Uterus (tissue), 4 donors: ENCODE measurements around the gene DDX21. TPM values are rescaled to one million over a fixed set of nuclear protein-coding genes. Genes with fewer than 3 reads are reported as not detected.

Experiments
- DNase-seq, 2 donors: peaks; one replicate each; pipeline ENCODE4 v3.0.0-alpha.2; 2019 to 2020
- H3K27ac ChIP-seq, 2 donors: fragments of 200-600 bp; sonication (generic); 1 replicate in 1 of 2; 2 replicates in 1 of 2; pipeline ENCODE4 v1.5.1; 2016 to 2018
- H3K27me3 ChIP-seq, 2 donors: fragments of 200-600 bp; sonication (generic); one replicate each; pipeline ENCODE4 v1.5.1; 2018 to 2019; ENCODE audit warnings: control low read depth in 1 of 2
- H3K36me3 ChIP-seq, 2 donors: fragments of 200-600 bp; sonication (generic); one replicate each; pipeline ENCODE4 v1.5.1; 2019; ENCODE audit warnings: control low read depth in 1 of 2
- H3K4me1 ChIP-seq, 2 donors: fragments of 200-600 bp; sonication (generic); one replicate each; pipeline ENCODE4 v1.5.1; 2018 to 2019; ENCODE audit warnings: control low read depth in 1 of 2
- H3K4me3 ChIP-seq, 2 donors: fragments of 200-600 bp; sonication (generic); 1 replicate in 1 of 2; 2 replicates in 1 of 2; pipeline ENCODE4 v1.5.1; 2018 to 2019; ENCODE audit warnings: mild to moderate bottlenecking in 1 of 2
- H3K9me3 ChIP-seq, 2 donors: fragments of 200-600 bp; sonication (generic); one replicate each; pipeline ENCODE4 v1.5.1; 2019; ENCODE audit warnings: control low read depth in 1 of 2
- POLR2A ChIP-seq, 2 donors: fragments of 450-650 bp; IDR thresholded peaks; one replicate each; pipeline ENCODE4 v1.6.1; 2016; ENCODE audit warnings: antibody characterized with exemption in 2 of 2, mild to moderate bottlenecking in 1 of 2, moderate library complexity in 1 of 2
- intact Hi-C: fragments of 100-400 bp; cut with DNase I; formaldehyde crosslinking; loops from one replicate; pipeline ENCODE4 v1.15.1; 2023; ENCODE audit warnings: low total_unique reads
- small RNA-seq: library from RNA; depleted of rRNA; stranded (forward); fragments of <200 nt; gene quantifications from one replicate; pipeline ENCODE3, GENCODE V24; 2016
- total RNA-seq, 4 donors: library from RNA; depleted of rRNA in 3 of 4; stranded (reverse); fragments of >200 nt in 3 of 4; gene quantifications; one replicate each; pipeline versions ENCODE4 v1.1.0 to v1.2.4, GENCODE V29; 2014 to 2023
- TF ChIP-seq, protein P1 (sequence below), 4 experiments: fragments of 200-600 bp in 2 of 4; fragments of 450-650 bp in 2 of 4; sonication (generic) in 2 of 4; IDR thresholded peaks; one replicate each; pipeline ENCODE4 v1.5.1; 2016 to 2019; ENCODE audit warnings: antibody characterized with exemption in 4 of 4, mild to moderate bottlenecking in 2 of 4, moderate library complexity in 1 of 4
- donor health status: DM: yes; HTN: yes; CAD: no.

Gene DDX21
- total RNA-seq, 4 donors from 2014 or later, result 24.1 to 52.6 (median 38.1) TPM

DNA sequence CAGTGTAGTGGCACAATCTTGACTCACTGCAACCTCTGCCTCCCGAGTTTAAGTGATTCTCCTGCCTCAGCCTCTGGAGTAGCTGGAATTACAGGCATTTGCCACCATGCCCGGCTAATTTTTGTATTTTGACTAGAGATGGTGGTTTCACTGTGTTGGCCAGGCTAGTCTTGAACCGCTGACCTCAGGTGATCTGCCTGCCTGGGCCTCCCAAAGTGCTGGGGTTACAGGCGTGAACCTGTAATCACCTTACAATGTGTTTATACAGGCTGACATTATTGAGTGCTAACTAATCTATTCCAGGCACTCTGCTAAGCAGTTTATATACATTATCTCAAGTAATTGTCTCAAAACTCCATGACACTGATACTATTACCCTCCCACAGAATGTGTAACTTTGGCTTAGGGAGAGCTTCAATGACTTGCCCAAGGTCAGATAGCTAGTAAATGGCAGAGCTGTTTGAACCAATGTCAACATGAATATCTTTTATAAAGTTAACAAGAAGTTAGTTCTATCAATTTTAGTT is 69.5 kb downstream of the DDX21 start:
- no peaks in the 10 kb centered on the region for H3K4me1 ChIP-seq
- TF ChIP-seq POLR2A (IDR thresholded peaks at IDR 0.05), result no peak
- TF ChIP-seq, protein P1, sequence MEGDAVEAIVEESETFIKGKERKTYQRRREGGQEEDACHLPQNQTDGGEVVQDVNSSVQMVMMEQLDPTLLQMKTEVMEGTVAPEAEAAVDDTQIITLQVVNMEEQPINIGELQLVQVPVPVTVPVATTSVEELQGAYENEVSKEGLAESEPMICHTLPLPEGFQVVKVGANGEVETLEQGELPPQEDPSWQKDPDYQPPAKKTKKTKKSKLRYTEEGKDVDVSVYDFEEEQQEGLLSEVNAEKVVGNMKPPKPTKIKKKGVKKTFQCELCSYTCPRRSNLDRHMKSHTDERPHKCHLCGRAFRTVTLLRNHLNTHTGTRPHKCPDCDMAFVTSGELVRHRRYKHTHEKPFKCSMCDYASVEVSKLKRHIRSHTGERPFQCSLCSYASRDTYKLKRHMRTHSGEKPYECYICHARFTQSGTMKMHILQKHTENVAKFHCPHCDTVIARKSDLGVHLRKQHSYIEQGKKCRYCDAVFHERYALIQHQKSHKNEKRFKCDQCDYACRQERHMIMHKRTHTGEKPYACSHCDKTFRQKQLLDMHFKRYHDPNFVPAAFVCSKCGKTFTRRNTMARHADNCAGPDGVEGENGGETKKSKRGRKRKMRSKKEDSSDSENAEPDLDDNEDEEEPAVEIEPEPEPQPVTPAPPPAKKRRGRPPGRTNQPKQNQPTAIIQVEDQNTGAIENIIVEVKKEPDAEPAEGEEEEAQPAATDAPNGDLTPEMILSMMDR (IDR thresholded peaks at IDR 0.05), result no peak
- no peak overlapping the region for H3K27ac ChIP-seq
- no peak overlapping the region for H3K4me3 ChIP-seq
- no peaks in the 10 kb centered on the region for H3K36me3 ChIP-seq
- H3K27me3 ChIP-seq, result no peaks in the 10 kb centered on the region
- intact Hi-C loops, result no loop called here
- no peaks in the 10 kb centered on the region for H3K9me3 ChIP-seq
- DNase-seq, result no peak

- H3K9me3 ChIP-seq, result no peaks in the 10 kb centered on the region
- H3K4me3 ChIP-seq, result no peak overlapping the region
- H3K4me1 ChIP-seq, result no peaks in the 10 kb centered on the region
- no peaks in the 10 kb centered on the region for H3K27me3 ChIP-seq
- H3K27ac ChIP-seq, result no peak overlapping the region
- intact Hi-C loops, result no loop called here
- DNase-seq, result no peak
- H3K36me3 ChIP-seq, result no peaks in the 10 kb centered on the region
- TF ChIP-seq POLR2A (IDR thresholded peaks at IDR 0.05), result no peak
- TF ChIP-seq, protein P1 (IDR thresholded peaks at IDR 0.05), result no peak
Observed at GRCh38 chr10:69033256-69033655, 77.3 kb downstream of the DDX21 start.

Small RNA genes within 50 kb of the gene (small RNA-seq; reads per million reads assigned to genes)
- gene RNU6-571P, result not detected

Other genes starting within 250 kb of the DDX21 start
- gene CCAR1, start 234.9 kb upstream of the DDX21 start, total RNA-seq, result 10 to 100 TPM; 31.0 to 75.6 (median 51.7) TPM
- gene STOX1, start 128.6 kb upstream of the DDX21 start, total RNA-seq, result 1 to 10 TPM in 2 of 4 donors, under 1 TPM in 1, not detected in 1; 0.51 to 7.7 (median 4.2) TPM
- gene DDX50, start 54.9 kb upstream of the DDX21 start, total RNA-seq, result 10 to 100 TPM; 44.6 to 76.3 (median 49.1) TPM
- 10 to 100 TPM in 3 of 4 donors, 1 to 10 TPM in 1; 7.4 to 49.2 (median 30.4) TPM for gene KIFBP, start 32.6 kb downstream of the DDX21 start, total RNA-seq
- 100 to 1,000 TPM in 2 of 4 donors, 10 to 100 TPM in 2; 36.9 to 281 (median 120) TPM for gene SRGN, start 131.9 kb downstream of the DDX21 start, total RNA-seq
- gene VPS26A, start 168.0 kb downstream of the DDX21 start, total RNA-seq, result 10 to 100 TPM; 22.0 to 67.2 (median 52.1) TPM
- 10 to 100 TPM; 18.5 to 35.0 (median 30.6) TPM for gene SUPV3L1, start 224.1 kb downstream of the DDX21 start, total RNA-seq